ENCODE results near the gene USP5. TPM values are rescaled to one million over a fixed set of nuclear protein-coding genes. Genes with fewer than 3 reads are reported as not detected.

The USP5 gene
- total and polyA plus RNA-seq, 2 of the 8 experiments (the other 6 are each of a cell fraction or from before 2014, with no cell fraction given) = 66.5 to 148 TPM

- TF ChIP-seq CBX8 (IDR thresholded peaks at IDR 0.05; ENCODE audit: borderline replicate concordance, low read depth, low read length) (no peak), CREB1 (IDR thresholded peaks at IDR 0.05) (peak; percentile 73), MAFK (IDR thresholded peaks at IDR 0.05; ENCODE audit: low read depth, low read length) (peak; percentile 90), TCF12 (IDR thresholded peaks at IDR 0.05; ENCODE audit: low read depth, low read length) (peak; percentile 86; the same call in 1 of the 2 replicates), CHD1 (IDR thresholded peaks at IDR 0.05; ENCODE audit: low read depth, low read length) (no peak), CHD2 (IDR thresholded peaks at IDR 0.05; ENCODE audit: low read length) (peak; percentile 8; the same call in 1 of the 2 replicates)
Observed at GRCh38 chr12:6890789-6891645, 39.1 kb downstream of the USP5 start (continued).

All from H1 (cell line).